ENCODE results near the gene PTPRE.

DNA sequence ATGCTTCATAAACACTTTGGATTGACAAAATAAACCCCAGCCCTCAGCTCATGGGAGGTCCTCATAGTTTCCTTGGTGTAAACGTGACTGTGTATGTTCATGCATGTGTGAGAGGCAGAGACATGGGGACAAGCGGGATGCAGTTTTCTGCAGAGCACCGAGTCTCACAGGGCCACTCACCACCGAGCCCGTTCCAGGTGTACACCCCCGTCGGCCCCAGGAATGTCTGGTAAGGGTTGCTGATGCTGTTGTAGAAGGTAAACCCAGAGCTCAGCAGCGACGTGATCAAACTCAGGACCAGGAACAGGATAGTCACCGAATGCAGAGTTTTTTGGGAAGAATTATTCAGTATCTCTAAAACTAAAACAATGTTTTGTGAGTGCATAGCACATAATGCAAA is 23.4 kb upstream of the PTPRE start:
- no peak for TF ChIP-seq YY1 (IDR thresholded peaks at IDR 0.05)
- TF ChIP-seq, protein P1, sequence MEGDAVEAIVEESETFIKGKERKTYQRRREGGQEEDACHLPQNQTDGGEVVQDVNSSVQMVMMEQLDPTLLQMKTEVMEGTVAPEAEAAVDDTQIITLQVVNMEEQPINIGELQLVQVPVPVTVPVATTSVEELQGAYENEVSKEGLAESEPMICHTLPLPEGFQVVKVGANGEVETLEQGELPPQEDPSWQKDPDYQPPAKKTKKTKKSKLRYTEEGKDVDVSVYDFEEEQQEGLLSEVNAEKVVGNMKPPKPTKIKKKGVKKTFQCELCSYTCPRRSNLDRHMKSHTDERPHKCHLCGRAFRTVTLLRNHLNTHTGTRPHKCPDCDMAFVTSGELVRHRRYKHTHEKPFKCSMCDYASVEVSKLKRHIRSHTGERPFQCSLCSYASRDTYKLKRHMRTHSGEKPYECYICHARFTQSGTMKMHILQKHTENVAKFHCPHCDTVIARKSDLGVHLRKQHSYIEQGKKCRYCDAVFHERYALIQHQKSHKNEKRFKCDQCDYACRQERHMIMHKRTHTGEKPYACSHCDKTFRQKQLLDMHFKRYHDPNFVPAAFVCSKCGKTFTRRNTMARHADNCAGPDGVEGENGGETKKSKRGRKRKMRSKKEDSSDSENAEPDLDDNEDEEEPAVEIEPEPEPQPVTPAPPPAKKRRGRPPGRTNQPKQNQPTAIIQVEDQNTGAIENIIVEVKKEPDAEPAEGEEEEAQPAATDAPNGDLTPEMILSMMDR (IDR thresholded peaks at IDR 0.05; ENCODE audit: low read depth, low read length, missing input control), result no peak
- no peak for TF ChIP-seq NR2F2 (IDR thresholded peaks at IDR 0.05)
- TF ChIP-seq RAD21 (IDR thresholded peaks at IDR 0.05), result no peak

Measured in liver (tissue), 3 donors.